ENCODE measurements around the gene NAALADL2.
"Not testable (repeated sequence)": the region's sequence is repeated elsewhere in the genome, so short reads cannot be mapped to it uniquely, and the experiment has no call there.

Gene NAALADL2

DNA sequence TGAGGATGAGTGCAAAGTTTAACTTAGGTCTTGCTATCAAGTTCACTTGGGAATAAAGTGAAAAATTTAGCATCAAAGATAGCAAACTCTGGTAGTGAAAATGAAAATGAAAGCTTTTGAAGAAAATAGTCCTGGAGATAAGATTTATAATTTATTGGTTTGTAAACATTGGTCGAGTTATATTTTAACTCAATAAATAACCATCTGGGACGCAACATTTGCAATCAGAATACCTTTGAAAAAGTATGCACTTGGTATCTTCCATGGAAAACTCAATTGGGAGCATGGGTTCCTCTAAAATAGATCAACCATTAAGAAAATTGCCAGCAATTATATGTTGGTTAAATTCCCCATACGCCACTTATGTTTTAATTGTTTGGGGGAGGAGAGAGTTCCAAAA is 209.5 kb downstream of the NAALADL2 start:
- no peak for DNase-seq (ENCODE audit: low read depth in 4 of 4, low spot score in 1 of 4)

GRCh38 chr3:175070946-175071345 is 211.8 kb downstream of the NAALADL2 start:
- DNase-seq (ENCODE audit: low read depth in 4 of 4, low spot score in 1 of 4), result no peak

GRCh38 chr3:175073219-175073905 is 214.2 kb downstream of the NAALADL2 start:
- no peak for DNase-seq (ENCODE audit: low read depth in 4 of 4, low spot score in 1 of 4)

DNA sequence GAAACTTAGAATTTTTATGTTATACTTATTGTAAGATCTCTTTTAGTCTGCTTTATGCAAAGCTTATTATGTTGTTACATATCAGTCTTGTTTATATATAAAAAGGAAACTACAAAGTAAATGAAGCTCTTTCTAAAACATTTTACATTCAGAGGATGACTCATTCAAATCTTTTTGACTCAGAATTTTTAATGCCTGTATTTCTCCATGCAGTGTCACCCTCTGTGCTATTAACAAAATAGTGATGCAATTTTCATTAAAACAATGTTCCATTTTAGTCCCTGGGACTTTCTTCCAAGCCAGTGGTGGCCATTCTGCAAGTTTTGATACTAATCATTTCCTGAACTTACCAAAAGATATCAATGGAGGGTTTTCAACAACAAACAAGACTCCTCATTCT is 216.1 kb downstream of the NAALADL2 start:
- DNase-seq (ENCODE audit: low read depth in 4 of 4, low spot score in 1 of 4), result no peak

DNA sequence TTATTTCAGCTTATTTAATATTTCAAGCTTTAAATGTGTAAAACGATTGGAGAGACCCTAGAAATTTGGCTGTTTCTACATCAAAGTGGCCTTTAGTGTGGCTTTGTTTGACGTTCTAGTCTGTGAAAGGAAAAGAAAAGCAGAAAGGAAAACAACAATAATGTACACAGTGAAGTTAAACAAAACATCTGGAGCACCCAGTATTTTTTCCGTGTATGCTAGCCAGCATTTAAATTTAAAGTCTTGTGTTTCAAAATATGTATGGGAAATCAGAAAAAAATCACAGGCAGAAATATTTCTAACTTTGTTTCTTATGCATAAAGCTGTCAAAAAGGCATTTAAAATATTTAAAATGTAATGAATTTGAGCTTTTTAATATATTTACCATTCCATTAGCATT is 218.1 kb downstream of the NAALADL2 start:
- DNase-seq (ENCODE audit: low read depth in 4 of 4, low spot score in 1 of 4), result no peak

DNA sequence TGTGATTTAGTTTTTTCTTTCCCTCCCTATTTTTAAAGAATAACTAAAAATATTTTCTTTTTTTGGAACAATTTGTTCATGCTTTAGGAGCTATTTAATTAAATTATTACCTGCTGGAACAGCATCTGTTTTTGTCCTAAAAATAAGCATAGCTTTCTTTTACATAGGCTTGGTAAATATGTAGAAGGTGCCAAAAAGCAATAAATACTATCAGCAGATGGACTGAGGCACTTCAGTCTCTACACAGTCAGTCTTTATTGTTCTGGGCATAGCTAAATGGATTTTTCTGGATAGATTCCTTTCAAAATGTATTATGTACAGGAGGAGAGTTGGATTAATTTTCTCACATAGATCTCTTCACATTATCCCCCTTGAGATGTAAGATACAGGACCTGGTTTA is 223.5 kb downstream of the NAALADL2 start:
- no peak for DNase-seq (ENCODE audit: low read depth in 4 of 4, low spot score in 1 of 4)

- DNase-seq (ENCODE audit: low read depth in 4 of 4, low spot score in 1 of 4), result not testable (repeated sequence)
These were observed 228.0 kb downstream of the NAALADL2 start for GRCh38 chr3:175087128-175087527.

GRCh38 chr3:175088766-175089380 is 229.7 kb downstream of the NAALADL2 start:
- no peak for DNase-seq (ENCODE audit: low read depth in 4 of 4, low spot score in 1 of 4)

GRCh38 chr3:175091426-175092114 is 232.4 kb downstream of the NAALADL2 start:
- no peak for DNase-seq (ENCODE audit: low read depth in 4 of 4, low spot score in 1 of 4)

DNA sequence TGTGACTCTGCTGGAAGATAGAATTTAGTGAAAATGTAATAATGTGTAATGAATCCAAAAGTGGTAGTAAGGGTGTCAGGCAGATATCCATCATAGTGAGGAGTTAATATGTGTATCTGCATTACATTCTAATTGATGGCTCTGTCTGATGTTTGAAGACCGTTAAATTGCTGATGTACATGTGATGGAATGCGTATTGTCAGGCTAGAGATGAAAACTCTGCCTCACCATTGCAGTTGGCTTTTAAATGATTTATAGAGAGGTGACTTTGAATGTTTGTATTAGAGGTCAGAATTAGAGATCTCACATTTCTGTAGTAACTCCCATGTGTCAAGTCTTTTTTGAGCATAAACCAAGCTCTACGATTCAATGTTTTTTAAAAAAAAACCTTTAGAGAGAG is 234.6 kb downstream of the NAALADL2 start:
- DNase-seq (ENCODE audit: low read depth in 4 of 4, low spot score in 1 of 4), result no peak

DNA sequence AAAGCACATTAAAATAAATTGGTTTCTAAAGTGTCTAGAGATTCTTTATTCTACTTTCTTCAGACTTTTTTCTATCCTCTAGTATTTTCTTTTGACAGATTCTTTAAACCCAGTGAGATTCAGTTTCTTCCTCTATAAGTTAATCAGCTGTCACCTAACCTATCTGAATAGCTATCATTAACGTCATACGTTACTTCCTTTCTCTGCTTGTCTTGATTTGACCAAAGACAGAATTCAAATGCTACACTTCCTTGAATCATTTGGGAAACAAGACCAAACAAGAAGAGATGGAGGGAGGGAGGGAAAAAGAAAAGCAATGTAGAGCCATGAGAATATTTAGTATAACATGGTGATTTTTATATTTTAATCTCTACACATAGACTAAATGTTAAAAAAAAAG is 235.2 kb downstream of the NAALADL2 start:
- no peak for DNase-seq (ENCODE audit: low read depth in 4 of 4, low spot score in 1 of 4)

DNA sequence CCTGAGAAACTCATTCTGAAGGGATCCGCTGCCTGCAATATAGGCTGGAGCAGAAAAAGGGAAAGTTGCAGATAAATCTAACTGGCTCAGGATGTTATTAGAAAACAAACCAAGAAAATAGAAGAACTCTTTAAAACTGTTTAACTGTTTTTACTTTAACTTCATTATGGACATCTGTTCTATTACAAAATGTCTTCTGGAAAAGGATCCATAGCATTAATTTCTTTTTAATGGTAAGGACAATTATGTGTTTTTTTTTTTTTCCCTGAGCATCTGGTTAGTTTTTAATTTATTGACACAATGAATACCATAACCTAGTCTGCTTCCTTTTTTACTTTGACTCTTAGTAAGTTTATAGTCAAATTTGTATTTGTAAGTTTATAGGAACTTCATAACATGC is 239.5 kb downstream of the NAALADL2 start:
- DNase-seq (ENCODE audit: low read depth in 4 of 4, low spot score in 1 of 4), result no peak

DNA sequence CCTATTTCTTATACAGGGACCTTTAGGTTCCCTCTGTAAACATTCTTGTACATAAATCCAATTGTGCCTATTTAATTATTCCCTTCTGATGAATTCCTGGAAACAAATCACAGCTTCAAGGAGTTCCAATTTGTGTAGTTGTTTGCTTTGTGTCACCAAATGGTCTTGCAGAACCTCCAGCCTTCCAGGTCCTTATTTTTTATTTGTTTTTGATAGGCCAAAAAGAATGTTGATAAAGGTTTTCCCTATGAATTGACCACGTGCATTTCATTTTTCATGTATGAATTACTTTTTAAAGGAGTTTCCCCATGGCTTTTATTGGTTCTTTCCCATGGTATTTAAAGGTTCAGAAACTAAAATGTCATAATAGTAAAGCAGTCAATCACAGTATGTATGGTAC is 243.0 kb downstream of the NAALADL2 start:
- DNase-seq (ENCODE audit: low read depth in 4 of 4, low spot score in 1 of 4), result no peak

GRCh38 chr3:175103298-175103697 is 244.2 kb downstream of the NAALADL2 start:
- DNase-seq (ENCODE audit: low read depth in 4 of 4, low spot score in 1 of 4), result no peak

DNA sequence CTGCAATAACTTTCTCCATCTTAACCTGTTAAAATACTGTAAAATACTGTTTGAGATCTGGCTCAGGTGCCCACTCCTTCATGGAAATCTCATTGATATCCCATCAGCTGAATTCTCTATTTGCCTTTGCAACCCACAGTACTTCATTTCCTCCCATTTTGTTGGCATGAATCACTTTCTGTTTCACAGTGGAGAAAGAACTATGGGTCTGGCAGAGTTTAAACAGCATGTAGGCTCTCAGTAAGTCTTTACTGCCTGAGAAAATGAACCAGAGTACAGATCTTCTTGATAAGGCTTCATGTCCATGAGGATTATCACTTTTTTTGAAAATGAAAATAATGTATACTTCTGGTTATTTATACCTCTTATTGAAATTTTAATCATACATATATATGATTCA is 245.9 kb downstream of the NAALADL2 start:
- DNase-seq (ENCODE audit: low read depth in 4 of 4, low spot score in 1 of 4), result no peak

- no peak for DNase-seq (ENCODE audit: low read depth in 4 of 4, low spot score in 1 of 4)
These were observed 248.1 kb downstream of the NAALADL2 start for GRCh38 chr3:175107231-175107630.

DNA sequence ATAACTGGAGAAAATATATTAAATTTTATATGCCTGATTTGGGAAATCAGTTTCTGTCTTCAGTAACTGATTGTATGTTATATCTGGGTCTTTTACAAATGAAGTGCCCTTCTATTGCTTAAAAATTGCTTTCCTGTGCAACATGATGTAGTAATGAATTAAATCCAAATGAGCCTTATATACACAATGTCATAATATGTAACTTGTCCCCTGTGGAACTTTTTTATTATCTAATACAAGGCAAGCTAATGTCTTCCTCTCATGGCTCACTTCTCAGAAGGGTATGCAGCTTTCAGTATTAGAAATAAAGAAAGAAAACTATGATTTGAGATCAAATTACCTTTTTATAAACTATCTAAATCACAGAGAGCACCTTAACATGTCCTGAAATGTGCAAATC is 248.9 kb downstream of the NAALADL2 start:
- no peak for DNase-seq (ENCODE audit: low read depth in 4 of 4, low spot score in 1 of 4)

- no peak for DNase-seq (ENCODE audit: low read depth in 4 of 4, low spot score in 1 of 4)
These were observed 249.5 kb downstream of the NAALADL2 start for GRCh38 chr3:175108613-175109151.

DNA sequence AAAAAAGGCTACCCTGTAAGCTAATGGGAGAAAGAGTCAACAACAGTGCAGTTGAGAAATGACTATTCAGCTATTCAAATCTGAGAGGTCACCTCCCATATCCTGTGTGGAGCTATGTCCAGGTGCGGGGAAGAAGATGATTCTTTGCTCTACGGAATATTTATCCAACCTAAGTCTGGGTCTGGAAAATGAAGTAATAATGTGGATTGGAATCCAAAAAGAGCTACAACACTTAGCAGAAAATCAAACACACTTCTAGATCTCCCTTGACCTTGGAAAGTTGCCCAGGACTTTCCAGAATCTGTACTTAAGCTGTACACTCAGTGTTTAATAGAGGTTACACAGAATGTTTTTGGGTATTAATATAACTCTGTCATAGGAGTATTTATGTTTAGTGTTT is 251.9 kb downstream of the NAALADL2 start:
- DNase-seq (ENCODE audit: low read depth in 4 of 4, low spot score in 1 of 4), result no peak

DNA sequence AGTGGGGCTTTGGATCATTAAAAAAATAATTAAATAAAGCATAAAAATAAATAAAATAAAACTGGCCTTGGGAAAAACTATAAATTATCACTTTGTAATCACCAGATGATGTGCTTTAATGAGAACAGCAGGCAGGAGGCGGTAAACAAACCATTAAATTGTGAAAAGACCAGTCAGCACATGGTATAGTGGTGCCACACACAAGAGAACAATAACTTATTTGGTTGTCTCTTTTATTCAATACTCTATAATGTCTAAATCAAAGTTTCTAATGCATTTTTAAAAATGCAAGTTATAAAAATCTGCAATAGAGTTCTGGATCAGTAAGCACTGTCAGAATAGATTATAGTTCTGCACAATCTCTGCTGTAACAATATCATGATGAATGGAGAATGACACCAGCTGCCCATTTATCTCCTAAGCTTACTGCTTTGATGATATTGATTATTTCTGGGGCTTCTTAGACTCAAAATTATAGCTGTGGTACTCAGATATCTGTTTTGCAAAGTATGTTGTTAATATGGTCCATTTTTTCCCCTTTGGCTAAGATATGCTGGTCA is 259.3 kb downstream of the NAALADL2 start:
- DNase-seq (ENCODE audit: low read depth in 4 of 4, low spot score in 1 of 4), result no peak

GRCh38 chr3:175121225-175121624 is 262.1 kb downstream of the NAALADL2 start:
- DNase-seq (ENCODE audit: low read depth in 4 of 4, low spot score in 1 of 4), result no peak

Measured in stimulated activated CD4-positive, alpha-beta T cell treated with anti-CD3 and anti-CD28 coated beads, Interleukin-1b, Interleukin-23, amount 100 ng/mL, for 24 hours (primary cell).